Activated naive CD8-positive, alpha-beta T cell (primary cell): ENCODE data around the gene CACNB1.

Experiments used
- H3K27ac Mint-ChIP-seq: one replicate; pipeline ENCODE4 v1.8.0; 2021; ENCODE audit warnings: mixed read lengths
- H3K27me3 Mint-ChIP-seq: one replicate; pipeline ENCODE4 v1.8.0; 2021; ENCODE audit warnings: mixed read lengths
- H3K36me3 Mint-ChIP-seq: one replicate; pipeline ENCODE4 v1.8.0; 2021; ENCODE audit warnings: mixed read lengths
- H3K4me1 Mint-ChIP-seq: one replicate; pipeline ENCODE4 v1.8.0; 2021; ENCODE audit warnings: low read depth, mixed read lengths
- H3K4me3 Mint-ChIP-seq: one replicate; pipeline ENCODE4 v1.8.0; 2021; ENCODE audit warnings: mild to moderate bottlenecking, mixed read lengths
- H3K9me3 Mint-ChIP-seq: one replicate; pipeline ENCODE4 v1.8.0; 2021; ENCODE audit warnings: low read depth, mixed read lengths

CACNB1 gene

GRCh38 chr17:39219647-39220154, 22.2 kb upstream of the CACNB1 start:
- Mint-ChIP-seq H3K4me3 (no peak overlapping the region), H3K9me3 (no peaks in the 10 kb centered on the region), H3K36me3 (no peaks in the 10 kb centered on the region), H3K27me3 (peaks cover 6% of the 10 kb centered on the region), H3K4me1 (no peaks in the 10 kb centered on the region), H3K27ac (no peak overlapping the region)

GRCh38 chr17:39218906-39219305, 21.4 kb upstream of the CACNB1 start:
- no peaks in the 10 kb centered on the region for H3K36me3 Mint-ChIP-seq
- H3K27me3 Mint-ChIP-seq: peaks cover 4% of the 10 kb centered on the region
- no peak overlapping the region for H3K27ac Mint-ChIP-seq
- no peak overlapping the region for H3K4me3 Mint-ChIP-seq
- no peaks in the 10 kb centered on the region for H3K4me1 Mint-ChIP-seq
- no peaks in the 10 kb centered on the region for H3K9me3 Mint-ChIP-seq

DNA sequence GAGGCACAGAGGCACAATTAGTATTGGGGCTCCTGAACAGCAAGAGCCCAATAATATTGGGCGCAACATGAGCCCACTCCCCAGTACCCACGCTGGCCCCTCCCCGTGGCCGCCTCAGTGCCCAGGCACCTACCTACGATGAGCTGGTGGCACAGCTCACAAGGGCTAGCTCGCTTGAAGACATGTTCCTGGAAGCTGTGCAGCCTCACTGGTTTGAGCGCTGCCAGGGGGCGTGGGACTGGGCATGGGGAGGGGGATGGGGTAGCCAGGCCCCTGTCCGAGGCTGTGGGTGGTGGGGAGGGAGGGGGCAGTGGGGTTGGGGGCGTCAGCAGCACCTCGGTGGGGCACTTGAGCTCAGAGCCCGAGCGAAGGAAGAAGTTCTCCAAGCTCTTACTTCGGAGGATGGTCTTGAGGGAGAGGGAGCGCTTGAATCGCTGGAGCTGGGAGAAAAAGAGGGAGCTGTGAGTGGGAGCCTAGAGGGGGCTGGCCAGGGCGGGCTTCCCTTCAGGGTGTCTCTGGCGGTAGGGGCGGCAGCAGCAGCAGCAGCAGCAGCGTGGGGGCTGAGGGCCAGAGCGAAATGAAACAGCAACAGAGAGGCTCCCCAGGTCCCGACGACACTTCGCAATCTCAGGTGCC, 20.4 kb upstream of the CACNB1 start:
- Mint-ChIP-seq H3K36me3 (no peaks in the 10 kb centered on the region), H3K4me1 (no peaks in the 10 kb centered on the region), H3K4me3 (no peak overlapping the region), H3K27me3 (peaks cover 3% of the 10 kb centered on the region), H3K27ac (no peak overlapping the region), H3K9me3 (no peaks in the 10 kb centered on the region)

DNA sequence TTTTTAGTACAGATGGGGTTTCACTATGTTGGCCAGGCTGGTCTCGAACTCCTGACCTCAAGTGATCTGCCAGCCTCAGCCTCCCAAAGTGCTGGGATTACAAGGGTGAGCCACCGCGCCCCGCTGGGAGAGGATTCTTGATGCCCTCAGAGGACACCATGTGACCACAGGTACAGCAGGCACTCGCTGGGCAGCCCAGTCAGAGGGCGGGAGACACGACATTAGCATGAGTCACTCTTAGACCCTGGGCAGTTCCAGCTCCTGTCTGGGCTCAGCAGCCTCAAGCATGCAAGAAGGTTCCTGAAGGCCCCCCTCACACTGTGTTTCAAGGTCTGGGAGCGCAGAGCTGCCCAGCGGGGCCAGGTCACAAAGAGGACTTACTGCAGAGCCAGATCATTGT, 16.4 kb upstream of the CACNB1 start:
- Mint-ChIP-seq H3K27me3 (no peaks in the 10 kb centered on the region), H3K4me1 (peaks cover 10% of the 10 kb centered on the region), H3K36me3 (no peaks in the 10 kb centered on the region), H3K27ac (no peak overlapping the region), H3K4me3 (no peak overlapping the region), H3K9me3 (no peaks in the 10 kb centered on the region)

GRCh38 chr17:39212841-39213480, 15.5 kb upstream of the CACNB1 start:
- Mint-ChIP-seq H3K36me3 (no peaks in the 10 kb centered on the region), H3K27me3 (no peaks in the 10 kb centered on the region), H3K9me3 (no peaks in the 10 kb centered on the region), H3K27ac (no peak overlapping the region), H3K4me1 (peaks cover 19% of the 10 kb centered on the region), H3K4me3 (no peak overlapping the region)

DNA sequence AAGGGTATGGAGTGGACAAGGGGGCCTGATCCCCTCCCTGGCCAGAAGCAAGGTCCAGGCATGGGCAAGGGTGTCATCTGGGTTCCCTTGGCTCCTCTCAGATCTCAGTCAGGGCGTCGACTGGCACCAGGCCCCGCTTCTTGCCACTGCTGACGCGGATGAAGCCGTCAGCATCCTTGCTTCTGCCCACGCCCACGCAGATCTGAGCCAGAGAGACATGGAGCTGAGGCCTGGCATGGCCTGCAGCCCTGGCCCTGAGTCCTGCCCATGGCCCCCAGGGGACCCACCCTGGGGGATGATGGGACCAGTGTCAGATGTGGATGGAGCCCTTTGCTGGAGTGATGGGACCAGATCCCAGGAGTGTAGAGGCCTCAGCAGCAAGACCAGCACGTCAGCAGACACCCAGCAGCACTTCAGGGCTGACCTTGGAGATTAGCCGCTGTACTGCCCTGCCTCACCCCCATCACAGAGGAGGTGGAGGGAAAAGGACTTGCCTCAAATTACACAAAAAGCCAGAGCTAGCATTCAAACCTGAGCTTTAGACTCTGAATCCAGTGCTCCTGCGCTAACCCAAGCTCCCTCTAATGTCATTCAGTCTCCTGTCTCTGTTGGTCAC, 14.8 kb upstream of the CACNB1 start:
- Mint-ChIP-seq H3K4me3 (no peak overlapping the region), H3K9me3 (no peaks in the 10 kb centered on the region), H3K4me1 (peaks cover 24% of the 10 kb centered on the region), H3K36me3 (no peaks in the 10 kb centered on the region), H3K27me3 (no peaks in the 10 kb centered on the region), H3K27ac (no peak overlapping the region)

- Mint-ChIP-seq H3K9me3 (no peaks in the 10 kb centered on the region), H3K4me1 (peaks cover 33% of the 10 kb centered on the region), H3K4me3 (peak overlapping the region; percentile 51), H3K36me3 (no peaks in the 10 kb centered on the region), H3K27ac (peak overlapping the region; percentile 50), H3K27me3 (no peaks in the 10 kb centered on the region)
Observed at GRCh38 chr17:39210093-39210434, 12.6 kb upstream of the CACNB1 start.

DNA sequence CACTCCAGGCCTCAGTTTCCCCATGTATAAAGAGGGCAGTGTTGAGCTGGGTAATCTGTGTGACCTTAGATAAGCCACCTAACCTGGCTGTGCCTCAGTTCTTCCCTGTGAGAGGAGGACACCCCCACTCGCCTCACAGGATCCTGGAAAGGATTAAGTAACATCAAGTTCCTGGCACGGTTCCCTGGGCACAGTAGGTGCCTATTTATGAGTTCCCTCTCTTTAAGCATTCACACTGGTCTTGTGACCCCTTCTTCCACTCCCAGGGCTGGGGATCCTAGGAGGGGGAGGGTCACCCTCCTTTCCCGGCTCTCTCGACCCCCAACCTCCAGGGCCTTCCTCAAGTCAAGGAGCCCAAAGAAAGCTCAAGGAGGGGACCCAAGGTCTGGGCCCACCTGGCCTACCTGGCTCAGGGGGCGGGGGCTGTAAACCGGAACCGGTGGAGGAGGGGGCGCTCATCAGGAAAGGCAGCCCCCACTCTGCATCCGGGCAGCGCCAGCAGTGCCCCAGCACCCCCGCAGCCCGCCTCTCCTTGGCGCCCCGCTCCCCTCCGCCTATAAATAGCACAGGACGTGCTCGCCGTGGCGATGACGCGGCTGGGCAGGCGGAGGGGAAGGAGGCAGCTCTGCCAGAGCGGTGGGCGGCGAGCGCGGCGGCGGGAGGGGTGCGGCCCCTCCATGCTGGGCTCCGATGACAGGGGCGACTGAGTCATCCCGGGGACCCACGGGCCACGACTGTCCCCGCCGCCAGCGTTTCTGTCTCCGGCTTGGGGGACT, 12.0 kb upstream of the CACNB1 start:
- H3K4me1 Mint-ChIP-seq: peaks cover 34% of the 10 kb centered on the region
- peak overlapping the region; percentile 56 for H3K4me3 Mint-ChIP-seq
- no peaks in the 10 kb centered on the region for H3K9me3 Mint-ChIP-seq
- no peaks in the 10 kb centered on the region for H3K27me3 Mint-ChIP-seq
- H3K27ac Mint-ChIP-seq: no peak overlapping the region
- H3K36me3 Mint-ChIP-seq: no peaks in the 10 kb centered on the region

DNA sequence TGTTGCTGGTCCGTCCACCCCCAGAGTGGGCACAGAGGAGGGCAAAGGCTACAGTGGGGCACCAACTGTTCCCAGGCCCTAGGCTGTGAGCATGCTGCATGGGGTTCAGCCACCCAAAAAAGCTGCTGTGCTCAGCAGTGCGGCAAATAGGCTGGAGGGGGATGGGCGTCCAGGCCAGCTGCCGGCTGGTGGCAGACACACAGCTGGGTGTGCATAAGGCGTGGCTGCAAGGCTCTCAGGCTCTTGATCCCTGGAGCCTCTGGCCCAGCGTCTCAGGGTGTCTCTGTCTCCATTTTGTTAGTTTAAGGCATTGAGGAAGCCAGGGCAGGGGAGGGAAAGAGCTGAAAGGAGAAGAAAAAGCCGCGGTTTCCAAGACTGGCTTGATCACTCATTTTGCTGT, 11.4 kb upstream of the CACNB1 start:
- no peak overlapping the region for H3K27ac Mint-ChIP-seq
- no peaks in the 10 kb centered on the region for H3K9me3 Mint-ChIP-seq
- H3K36me3 Mint-ChIP-seq: peaks cover under 1% of the 10 kb centered on the region
- H3K4me1 Mint-ChIP-seq: peaks cover 34% of the 10 kb centered on the region
- H3K27me3 Mint-ChIP-seq: no peaks in the 10 kb centered on the region
- H3K4me3 Mint-ChIP-seq: peak overlapping the region; percentile 56

DNA sequence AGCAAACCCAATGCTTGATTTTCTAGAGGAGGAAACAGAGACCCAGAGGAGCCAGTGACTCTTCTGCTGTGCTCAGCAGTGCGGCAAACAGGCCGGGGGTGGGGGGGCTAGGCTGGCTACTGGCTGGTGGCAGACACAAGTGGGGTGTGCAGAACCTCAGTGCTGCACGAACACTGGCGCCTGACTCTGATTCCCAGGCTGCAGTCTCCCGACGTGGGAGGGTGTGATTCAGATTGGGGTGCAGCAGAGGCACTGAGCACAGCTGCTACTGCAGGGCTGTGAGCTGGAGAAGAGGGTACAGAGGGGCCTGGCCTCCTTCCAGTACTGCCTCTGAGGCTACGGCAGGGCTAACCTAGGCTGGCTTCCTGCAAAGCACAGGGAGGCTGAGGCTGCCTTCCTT, 10.7 kb upstream of the CACNB1 start:
- no peak overlapping the region for H3K4me3 Mint-ChIP-seq
- peaks cover 4% of the 10 kb centered on the region for H3K36me3 Mint-ChIP-seq
- no peaks in the 10 kb centered on the region for H3K9me3 Mint-ChIP-seq
- H3K27ac Mint-ChIP-seq: peak overlapping the region; percentile 6
- H3K4me1 Mint-ChIP-seq: peaks cover 40% of the 10 kb centered on the region
- no peaks in the 10 kb centered on the region for H3K27me3 Mint-ChIP-seq

GRCh38 chr17:39205112-39205526, 7.7 kb upstream of the CACNB1 start:
- peak overlapping the region; percentile 10 for H3K4me3 Mint-ChIP-seq
- peaks cover 54% of the 10 kb centered on the region for H3K4me1 Mint-ChIP-seq
- H3K27me3 Mint-ChIP-seq: no peaks in the 10 kb centered on the region
- H3K27ac Mint-ChIP-seq: peak overlapping the region; percentile 41
- H3K36me3 Mint-ChIP-seq: peaks cover 20% of the 10 kb centered on the region
- no peaks in the 10 kb centered on the region for H3K9me3 Mint-ChIP-seq

- Mint-ChIP-seq H3K4me1 (peaks cover 56% of the 10 kb centered on the region), H3K9me3 (no peaks in the 10 kb centered on the region), H3K4me3 (peak overlapping the region; percentile 35), H3K36me3 (peaks cover 20% of the 10 kb centered on the region), H3K27ac (no peak overlapping the region), H3K27me3 (no peaks in the 10 kb centered on the region)
Observed at GRCh38 chr17:39204245-39204644, 6.8 kb upstream of the CACNB1 start.

DNA sequence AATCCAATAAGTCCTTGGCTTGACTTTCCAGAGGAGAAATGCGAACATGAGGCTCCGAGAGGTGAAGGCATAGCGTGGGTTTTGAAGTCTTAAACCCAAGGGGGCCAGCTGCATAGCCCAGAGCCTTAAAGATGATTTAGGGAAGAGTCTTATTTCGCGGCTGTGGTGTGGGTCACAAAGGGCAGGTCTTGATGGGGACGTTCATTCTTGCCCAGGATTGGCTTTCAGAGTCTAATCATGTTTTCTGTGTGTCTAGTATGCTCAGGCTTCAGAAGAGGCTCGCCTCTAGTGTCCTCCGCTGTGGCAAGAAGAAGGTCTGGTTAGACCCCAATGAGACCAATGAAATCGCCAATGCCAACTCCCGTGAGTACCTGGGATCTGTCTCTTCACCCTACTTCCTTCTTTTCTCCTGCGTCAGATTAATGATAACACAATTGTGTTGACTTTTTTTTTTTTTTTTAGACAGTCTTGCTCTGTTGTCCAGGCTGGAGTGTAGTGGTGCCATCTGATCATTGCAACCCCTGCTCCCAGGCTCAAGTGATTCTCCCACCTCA, 3.6 kb upstream of the CACNB1 start:
- H3K27me3 Mint-ChIP-seq: no peaks in the 10 kb centered on the region
- peaks cover 20% of the 10 kb centered on the region for H3K36me3 Mint-ChIP-seq
- no peaks in the 10 kb centered on the region for H3K9me3 Mint-ChIP-seq
- peaks cover 45% of the 10 kb centered on the region for H3K4me1 Mint-ChIP-seq
- H3K4me3 Mint-ChIP-seq: peak overlapping the region; percentile 99
- peak overlapping the region; percentile 100 for H3K27ac Mint-ChIP-seq

DNA sequence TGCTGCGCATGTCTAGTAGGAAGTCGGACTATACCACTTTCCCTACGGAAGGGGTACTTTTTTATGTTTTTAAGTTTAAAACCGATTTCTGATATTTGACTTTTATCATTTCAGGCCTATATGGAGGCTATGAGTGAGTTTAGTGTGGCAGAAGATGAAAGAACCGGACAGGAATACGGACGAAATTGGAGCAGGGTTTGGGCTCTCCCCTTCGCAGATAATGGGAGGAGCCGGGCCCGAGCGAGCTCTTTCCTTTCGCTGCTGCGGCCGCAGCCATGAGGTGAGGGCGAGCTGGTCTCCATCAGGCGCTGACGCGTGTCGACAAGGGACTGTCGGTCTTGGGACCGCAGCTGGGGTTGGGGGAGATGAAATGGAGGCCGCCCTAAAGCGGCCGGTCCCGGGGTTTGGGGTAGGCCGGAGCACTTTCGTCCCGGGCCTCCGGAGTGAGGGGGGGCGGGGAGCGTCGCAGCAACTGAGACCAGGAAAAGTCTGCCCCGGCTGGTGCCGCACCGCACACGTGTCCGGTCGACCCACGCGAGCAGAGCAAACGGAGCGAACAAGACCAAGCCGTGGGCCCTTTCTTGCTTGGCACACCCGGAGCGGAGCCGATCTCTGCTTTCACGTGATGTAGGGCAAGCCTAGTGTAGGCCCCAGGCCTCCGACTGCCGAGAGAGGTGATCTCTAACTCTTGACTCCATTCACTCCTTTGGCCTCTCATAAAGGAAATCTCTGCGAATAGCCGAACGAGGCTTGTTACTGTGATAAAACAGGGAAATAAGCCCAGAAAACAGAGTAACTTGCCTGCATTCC, 2.8 kb upstream of the CACNB1 start, which contains the start of gene RPL19:
Gene RPL19, plus strand, starts transcription at position 214 of the 810 bp plus-strand sequence. Its CDS starts 62 bp downstream, at position 276.
- Mint-ChIP-seq H3K4me1 (peaks cover 49% of the 10 kb centered on the region), H3K9me3 (no peaks in the 10 kb centered on the region), H3K36me3 (peaks cover 20% of the 10 kb centered on the region), H3K27ac (peak within 1 kb of the TSS; percentile 100), H3K27me3 (no peaks in the 10 kb centered on the region), H3K4me3 (peak within 1 kb of the TSS; percentile 99)
